ENCODE measurements around the gene ITIH5. TPM values are rescaled to one million over a fixed set of nuclear protein-coding genes. Genes with fewer than 3 reads are reported as not detected.

Gene ITIH5
- total and polyA plus RNA-seq, 8 donors, result 4.4 to 28.6 (median 9.4) TPM

GRCh38 chr10:7512487-7512886 lies 154.3 kb downstream of the ITIH5 start:
- no peak overlapping the region for H3K4me3 ChIP-seq
- peaks cover 0 to 3% (median 0%) of the 10 kb centered on the region in 4 donors for H3K27me3 ChIP-seq
- DNase-seq (no peak), FAIRE-seq (no peak), ATAC-seq (peak in 2 of 4 donors; percentile 27 to 44)
- H3K36me3 ChIP-seq, result no peaks in the 10 kb centered on the region
- no peak overlapping the region for H3K27ac ChIP-seq
- TF ChIP-seq CTCF (IDR thresholded peaks at IDR 0.05), result no peak
- H3K9me3 ChIP-seq, result no peaks in the 10 kb centered on the region
- intact Hi-C loops (cut with DNase I), result no loop called here
- WGBS, 2 donors, result 17 to 18% methylated on average over 7 of the region's 7 CpGs
- peaks cover 0 to 4% (median 0%) of the 10 kb centered on the region in 3 donors for H3K4me1 ChIP-seq

- H3K4me1 ChIP-seq, result peaks cover 0 to 4% (median 0%) of the 10 kb centered on the region in 3 donors
- no peak overlapping the region for H3K4me3 ChIP-seq
- FAIRE-seq (no peak), DNase-seq (no peak), ATAC-seq (no peak)
- WGBS, 2 donors, result 56 to 80% methylated on average over 6 of the region's 6 CpGs
- H3K27me3 ChIP-seq, result no peaks in the 10 kb centered on the region
- no peaks in the 10 kb centered on the region for H3K36me3 ChIP-seq
- no peaks in the 10 kb centered on the region for H3K9me3 ChIP-seq
- no peak for TF ChIP-seq CTCF (IDR thresholded peaks at IDR 0.05)
- intact Hi-C loops (cut with DNase I), result no loop called here
- no peak overlapping the region for H3K27ac ChIP-seq
These were observed 155.2 kb downstream of the ITIH5 start for GRCh38 chr10:7511612-7512011.

Other genes starting within 250 kb of the ITIH5 start
- 1 to 10 TPM in 2 of 6 donors, under 1 TPM in 3, not detected in 1; 0.14 to 1.8 (median 0.98) TPM for gene ITIH2, start 36.4 kb upstream of the ITIH5 start, total RNA-seq
- not detected for gene ITIH2, start 36.4 kb upstream of the ITIH5 start, polyA plus RNA-seq
- gene KIN, start 121.0 kb upstream of the ITIH5 start, total RNA-seq, result 1 to 10 TPM; 2.7 to 6.1 (median 4.4) TPM
- gene KIN, start 121.0 kb upstream of the ITIH5 start, polyA plus RNA-seq, result 1 to 10 TPM; 6.5 to 8.8 TPM
- 100 to 1,000 TPM; 138 to 195 (median 150) TPM for gene ATP5F1C, start 121.2 kb upstream of the ITIH5 start, total RNA-seq
- gene ATP5F1C, start 121.2 kb upstream of the ITIH5 start, polyA plus RNA-seq, result 100 to 1,000 TPM; 201 to 273 TPM
- gene TAF3, start 151.5 kb upstream of the ITIH5 start, total RNA-seq, result 1 to 10 TPM; 3.7 to 5.8 (median 4.2) TPM
- gene TAF3, start 151.5 kb upstream of the ITIH5 start, polyA plus RNA-seq, result 1 to 10 TPM; 2.9 to 3.9 TPM

Measured in pancreas (tissue), 10 donors.